Left ventricle myocardium superior (tissue), 1 donor: ENCODE measurements around the gene RGS19. TPM values are rescaled to one million over a fixed set of nuclear protein-coding genes. Genes with fewer than 3 reads are reported as not detected.

Source experiments
- ATAC-seq: fragments of 200-7000 bp; cut with Tn5 transposase; one replicate; pipeline ENCODE4 v1.9.1; 2020; ENCODE audit warnings: mild to moderate bottlenecking, moderate library complexity
- DNase-seq: peaks from one replicate; pipeline ENCODE4 v3.0.0-alpha.2; 2020
- intact Hi-C: fragments of 100-400 bp; cut with micrococcal nuclease; formaldehyde crosslinking; loops from one replicate; pipeline ENCODE4 v1.11.0; 2022
- total RNA-seq: library from RNA; stranded (reverse); fragmentation: NEBNext Ultra II Directional; extraction: Animal tissue kit (Norgen Biotek cat#: 25700); gene quantifications from one replicate; pipeline ENCODE4 v1.2.1, GENCODE V29; 2021
- donor health status: DM: no; HTN: yes; CAD: no; lungs with severe emphysema.

The RGS19 gene
- total RNA-seq, 1 donor from 2014 or later, result 5.4 TPM

GRCh38 chr20:64080813-64081623 is 1.7 kb upstream of the RGS19 start:
- no peak for ATAC-seq
- intact Hi-C loops, result no loop called here
- DNase-seq, result no peak

- DNase-seq, result no peak
- intact Hi-C loops, result no loop called here
- peak; percentile 4 for ATAC-seq
These were observed 895 bp upstream of the RGS19 start, which contains the start of gene OPRL1 for GRCh38 chr20:64080013-64080812. Gene OPRL1 (plus strand): TSS chr20:64080082. CDS start chr20:64092721, 12,639 bp downstream.

GRCh38 chr20:64078934-64079272 is 415 bp downstream of the RGS19 start:
- no peak for DNase-seq
- intact Hi-C loops, result no loop called here
- no peak for ATAC-seq

- intact Hi-C loops, result no loop called here
- DNase-seq, result no peak
- ATAC-seq, result peak; percentile 6
These were observed 1.3 kb downstream of the RGS19 start for GRCh38 chr20:64077876-64078551.

- no peak for DNase-seq
- intact Hi-C loops, result no loop called here
- ATAC-seq, result no peak
These were observed 1.8 kb downstream of the RGS19 start for GRCh38 chr20:64077541-64077875.

- intact Hi-C loops, result no loop called here
- ATAC-seq, result peak; percentile 2
- peak; percentile 60 for DNase-seq
These were observed 2.2 kb downstream of the RGS19 start for GRCh38 chr20:64077094-64077493.

GRCh38 chr20:64076061-64076997 is 3.0 kb downstream of the RGS19 start:
- no peak for ATAC-seq
- DNase-seq, result no peak

GRCh38 chr20:64075556-64075955 is 3.8 kb downstream of the RGS19 start:
- ATAC-seq (no peak), DNase-seq (no peak)
- intact Hi-C loops, result no loop called here

More at GRCh38 chr20:64076061-64076997, 3.0 kb downstream of the RGS19 start:
- intact Hi-C loops, result no loop called here

- no peak for ATAC-seq
- DNase-seq, result no peak
- intact Hi-C loops, result no loop called here
These were observed 4.4 kb downstream of the RGS19 start for GRCh38 chr20:64074963-64075362.

GRCh38 chr20:64074184-64074789 is 5.0 kb downstream of the RGS19 start:
- intact Hi-C loops, result no loop called here
- ATAC-seq (no peak), DNase-seq (no peak)

GRCh38 chr20:64073476-64074183 is 5.7 kb downstream of the RGS19 start:
- intact Hi-C loops, result no loop called here
- DNase-seq, result no peak
- ATAC-seq, result no peak

GRCh38 chr20:64072498-64073063 is 6.7 kb downstream of the RGS19 start:
- no peak for DNase-seq
- intact Hi-C loops, result no loop called here
- ATAC-seq, result no peak

- ATAC-seq (no peak), DNase-seq (no peak)
- intact Hi-C loops, result no loop called here
These were observed 7.7 kb downstream of the RGS19 start for GRCh38 chr20:64071341-64072332.

- ATAC-seq (no peak), DNase-seq (no peak)
- intact Hi-C loops, result no loop called here
These were observed 8.9 kb downstream of the RGS19 start for GRCh38 chr20:64070244-64070993.

GRCh38 chr20:64069614-64070243 is 9.6 kb downstream of the RGS19 start:
- intact Hi-C loops, result no loop called here
- ATAC-seq (peak; percentile 14), DNase-seq (peak; percentile 60)
